HepG2 (cell line): ENCODE results near the gene ABCG5. TPM values are rescaled to one million over a fixed set of nuclear protein-coding genes. Genes with fewer than 3 reads are reported as not detected.

Source experiments
- ARNT2 ChIP-seq: sonication (generic); formaldehyde crosslinking; IDR thresholded peaks from 2 replicates; pipeline ENCODE4 v1.8.0; 2022; ENCODE audit warnings: mild to moderate bottlenecking, low read depth, missing genetic modification reagents, moderate library complexity
- CC2D1A ChIP-seq: sonication (generic); formaldehyde crosslinking; IDR thresholded peaks from 2 replicates; pipeline ENCODE4 v1.8.1; 2023; ENCODE audit warnings: mild to moderate bottlenecking, missing genetic modification reagents
- ETV6 ChIP-seq: sonication (generic); formaldehyde crosslinking; conservative IDR thresholded peaks from 2 replicates; pipeline ENCODE4 v1.4.0; 2020; ENCODE audit warnings: missing genetic modification reagents
- HNF1A ChIP-seq, 2 experiments: sonication (generic) in 1 of 2; formaldehyde crosslinking in 1 of 2; IDR thresholded peaks; 2 replicates each; pipeline versions ENCODE4 v1.4.0 to v1.6.1; 2016 to 2020; ENCODE audit warnings: borderline replicate concordance in 1 of 2, low read depth in 1 of 2, mild to moderate bottlenecking in 1 of 2, missing genetic modification reagents in 1 of 2
- HNF4A ChIP-seq: sonication (generic); formaldehyde crosslinking; IDR thresholded peaks from 2 replicates; pipeline ENCODE4 v1.4.0; 2020; ENCODE audit warnings: missing genetic modification reagents
- HNF4G ChIP-seq, 2 experiments: sonication (generic) in 1 of 2; formaldehyde crosslinking in 1 of 2; IDR thresholded peaks; 2 replicates each; pipeline versions ENCODE4 v1.4.0 to v1.6.1; 2011 to 2020; ENCODE audit warnings: borderline replicate concordance in 2 of 2, low read depth in 2 of 2, mild to moderate bottlenecking in 2 of 2, low read length in 1 of 2, missing genetic modification reagents in 1 of 2, moderate library complexity in 1 of 2
- KDM2A ChIP-seq: sonication (generic); formaldehyde crosslinking; IDR thresholded peaks from 2 replicates; pipeline ENCODE4 v1.4.0; 2020; ENCODE audit warnings: low read depth, missing genetic modification reagents, borderline replicate concordance
- LBX2 ChIP-seq: sonication (generic); formaldehyde crosslinking; IDR thresholded peaks from 2 replicates; pipeline ENCODE4 v1.5.0; 2020; ENCODE audit warnings: missing genetic modification reagents, mild to moderate bottlenecking, borderline replicate concordance
- MIXL1 ChIP-seq: IDR thresholded peaks from 2 replicates; pipeline ENCODE4 v1.6.1; 2016
- NFE2L2 ChIP-seq: fragments of 150-350 bp; IDR thresholded peaks from 2 replicates; pipeline ENCODE4 v1.6.1; 2014; ENCODE audit warnings: low read length
- NFYB ChIP-seq: sonication (generic); formaldehyde crosslinking; IDR thresholded peaks from 2 replicates; pipeline ENCODE4 v1.4.0; 2020; ENCODE audit warnings: missing genetic modification reagents
- RARA ChIP-seq: IDR thresholded peaks from 2 replicates; pipeline ENCODE4 v1.6.1; 2016; ENCODE audit warnings: missing genetic modification reagents, missing compliant biosample characterization
- SPEN ChIP-seq: sonication (generic); formaldehyde crosslinking; IDR thresholded peaks from 2 replicates; pipeline ENCODE4 v1.5.1; 2020; ENCODE audit warnings: low read depth, mild to moderate bottlenecking, missing genetic modification reagents
- TARDBP ChIP-seq: sonication (generic); formaldehyde crosslinking; IDR thresholded peaks from 2 replicates; pipeline ENCODE4 v1.8.0; 2022; ENCODE audit warnings: mild to moderate bottlenecking, missing genetic modification reagents
- TGIF2 ChIP-seq: IDR thresholded peaks from 2 replicates; pipeline ENCODE4 v1.6.1; 2016; ENCODE audit warnings: control low read depth, missing compliant biosample characterization
- ZFAT ChIP-seq: sonication (generic); formaldehyde crosslinking; conservative IDR thresholded peaks from 2 replicates; pipeline ENCODE4 v1.8.1; 2023; ENCODE audit warnings: missing genetic modification reagents, inconsistent platforms
- ZNF230 ChIP-seq: sonication (generic); formaldehyde crosslinking; IDR thresholded peaks from 2 replicates; pipeline ENCODE4 v1.4.0; 2020; ENCODE audit warnings: mild to moderate bottlenecking, missing genetic modification reagents
- ZNF589 ChIP-seq: sonication (generic); formaldehyde crosslinking; conservative IDR thresholded peaks from 2 replicates; pipeline ENCODE4 v1.8.0; 2022; ENCODE audit warnings: mild to moderate bottlenecking, moderate library complexity, missing genetic modification reagents
- ZNF761 ChIP-seq: sonication (generic); formaldehyde crosslinking; conservative IDR thresholded peaks from 2 replicates; pipeline ENCODE4 v1.4.0; 2020; ENCODE audit warnings: mild to moderate bottlenecking, missing genetic modification reagents
- polyA plus RNA-seq, 8 experiments: library from polyadenylated mRNA; depleted of rRNA in 3 of 8; stranded (reverse) in 7 of 8; unstranded in 1 of 8; fragments of >200 nt; fragmentation: Illumina TruSeq in 4 of 8; extraction: Trizol in 4 of 8; gene quantifications; 2 replicates each; pipeline versions ENCODE4 v1.2.1 to v1.2.3, GENCODE V29; 2011 to 2016; ENCODE audit warnings: low read depth in 4 of 8, missing spikeins in 1 of 8, mixed read lengths in 1 of 8; ENCODE audit not compliant: insufficient read depth in 1 of 8
- total RNA-seq, 5 experiments: library from RNA; depleted of rRNA; stranded (reverse); fragments of >200 nt; fragmentation: Illumina TruSeq; extraction: Trizol; gene quantifications; 2 replicates each; pipeline ENCODE4 v1.2.3, GENCODE V29; 2016; ENCODE audit warnings: low read depth in 1 of 5
- TF ChIP-seq, protein P1 (sequence below): sonication (generic); formaldehyde crosslinking; conservative IDR thresholded peaks from 2 replicates; pipeline ENCODE4 v1.4.0; 2020; ENCODE audit warnings: missing genetic modification reagents
- TF ChIP-seq, protein P2 (sequence below): sonication (generic); formaldehyde crosslinking; IDR thresholded peaks from 2 replicates; pipeline ENCODE4 v1.4.0; 2020; ENCODE audit warnings: missing genetic modification reagents

Gene ABCG5
- total and polyA plus RNA-seq, 2 of the 13 experiments (the other 11 are each of a cell fraction or from before 2014, with no cell fraction given), result 15.1 to 39.0 TPM

- 0 out of 2 replicates have a peak, but pooled peaks have one; percentile 53 for TF ChIP-seq ZNF761 (CRISPR knock-in tag)
- TF ChIP-seq HNF4G (IDR thresholded peaks at IDR 0.05; ENCODE audit: borderline replicate concordance, low read depth, low read length), result 0 out of 2 replicates have a peak, but pooled peaks have one; percentile 15
- TF ChIP-seq HNF4G (CRISPR knock-in tag; IDR thresholded peaks at IDR 0.05; ENCODE audit: borderline replicate concordance, low read depth), result no peak
- TF ChIP-seq ZNF230 (CRISPR knock-in tag), result 0 out of 2 replicates have a peak, but pooled peaks have one; percentile 33
- no peak for TF ChIP-seq ZFAT (CRISPR knock-in tag)
- TF ChIP-seq ZNF589 (CRISPR knock-in tag), result no peak
- no peak for TF ChIP-seq SPEN (CRISPR knock-in tag)
- no peak for TF ChIP-seq LBX2 (CRISPR knock-in tag)
- no peak for TF ChIP-seq KDM2A
- no peak for TF ChIP-seq ETV6 (CRISPR knock-in tag)
- 0 out of 2 replicates have a peak, but pooled peaks have one; percentile 9 for TF ChIP-seq HNF4A
- peak; percentile 56 for TF ChIP-seq RARA
- TF ChIP-seq, protein P1, sequence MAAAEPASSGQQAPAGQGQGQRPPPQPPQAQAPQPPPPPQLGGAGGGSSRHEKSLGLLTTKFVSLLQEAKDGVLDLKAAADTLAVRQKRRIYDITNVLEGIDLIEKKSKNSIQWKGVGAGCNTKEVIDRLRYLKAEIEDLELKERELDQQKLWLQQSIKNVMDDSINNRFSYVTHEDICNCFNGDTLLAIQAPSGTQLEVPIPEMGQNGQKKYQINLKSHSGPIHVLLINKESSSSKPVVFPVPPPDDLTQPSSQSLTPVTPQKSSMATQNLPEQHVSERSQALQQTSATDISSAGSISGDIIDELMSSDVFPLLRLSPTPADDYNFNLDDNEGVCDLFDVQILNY (CRISPR knock-in tag), result no peak
- TF ChIP-seq, protein P2, sequence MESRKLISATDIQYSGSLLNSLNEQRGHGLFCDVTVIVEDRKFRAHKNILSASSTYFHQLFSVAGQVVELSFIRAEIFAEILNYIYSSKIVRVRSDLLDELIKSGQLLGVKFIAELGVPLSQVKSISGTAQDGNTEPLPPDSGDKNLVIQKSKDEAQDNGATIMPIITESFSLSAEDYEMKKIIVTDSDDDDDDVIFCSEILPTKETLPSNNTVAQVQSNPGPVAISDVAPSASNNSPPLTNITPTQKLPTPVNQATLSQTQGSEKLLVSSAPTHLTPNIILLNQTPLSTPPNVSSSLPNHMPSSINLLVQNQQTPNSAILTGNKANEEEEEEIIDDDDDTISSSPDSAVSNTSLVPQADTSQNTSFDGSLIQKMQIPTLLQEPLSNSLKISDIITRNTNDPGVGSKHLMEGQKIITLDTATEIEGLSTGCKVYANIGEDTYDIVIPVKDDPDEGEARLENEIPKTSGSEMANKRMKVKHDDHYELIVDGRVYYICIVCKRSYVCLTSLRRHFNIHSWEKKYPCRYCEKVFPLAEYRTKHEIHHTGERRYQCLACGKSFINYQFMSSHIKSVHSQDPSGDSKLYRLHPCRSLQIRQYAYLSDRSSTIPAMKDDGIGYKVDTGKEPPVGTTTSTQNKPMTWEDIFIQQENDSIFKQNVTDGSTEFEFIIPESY (CRISPR knock-in tag), result no peak
- TF ChIP-seq HNF1A (IDR thresholded peaks at IDR 0.05; ENCODE audit: low read depth), result 0 out of 2 replicates have a peak, but pooled peaks have one; percentile 32
- TF ChIP-seq HNF1A (CRISPR knock-in tag; IDR thresholded peaks at IDR 0.05; ENCODE audit: borderline replicate concordance), result peak; percentile 77; the same call in 1 of the 2 replicates
- no peak for TF ChIP-seq ARNT2
- no peak for TF ChIP-seq NFE2L2
- TF ChIP-seq TARDBP (CRISPR knock-in tag), result peak; percentile 76; the same call in 1 of the 2 replicates
- peak; percentile 65; the same call in 1 of the 2 replicates for TF ChIP-seq TGIF2 (CRISPR knock-in tag)
- TF ChIP-seq MIXL1 (CRISPR knock-in tag), result peak; percentile 26; the same call in 1 of the 2 replicates
- TF ChIP-seq CC2D1A (CRISPR knock-in tag), result no peak
- no peak for TF ChIP-seq NFYB (CRISPR knock-in tag)
Measured at GRCh38 chr2:43841949-43842865, 3.6 kb upstream of the ABCG5 start (continued).
